WI38 (cell line): Measurements from ENCODE around the gene ZNF302.

Source experiments
- H3K4me3 ChIP-seq: 2 replicates; pipeline ENCODE4 v1.5.1; 2011; ENCODE audit warnings: low read depth, mild to moderate bottlenecking, control low read depth, low read length
- CTCF ChIP-seq: IDR thresholded peaks from 2 replicates; pipeline ENCODE4 v1.5.1; 2012; ENCODE audit warnings: low read depth, mild to moderate bottlenecking, control low read depth, low read length

The ZNF302 gene

GRCh38 chr19:34733266-34733745, 55.8 kb downstream of the ZNF302 start:
- no peak for TF ChIP-seq CTCF
- H3K4me3 ChIP-seq = peak overlapping the region; percentile 80

GRCh38 chr19:34733746-34734536, 56.5 kb downstream of the ZNF302 start, which contains the start of gene ZNF181:
Gene ZNF181 (plus strand): TSS chr19:34734243. CDS start chr19:34735038, 795 bp downstream.
- TF ChIP-seq CTCF = no peak
- peak within 1 kb of the TSS; percentile 80 for H3K4me3 ChIP-seq

GRCh38 chr19:34734537-34735103, 57.1 kb downstream of the ZNF302 start:
- TF ChIP-seq CTCF = no peak
- H3K4me3 ChIP-seq = peak overlapping the region; percentile 80
